ENCODE results near the gene AQP7.

- TF ChIP-seq, protein P1, sequence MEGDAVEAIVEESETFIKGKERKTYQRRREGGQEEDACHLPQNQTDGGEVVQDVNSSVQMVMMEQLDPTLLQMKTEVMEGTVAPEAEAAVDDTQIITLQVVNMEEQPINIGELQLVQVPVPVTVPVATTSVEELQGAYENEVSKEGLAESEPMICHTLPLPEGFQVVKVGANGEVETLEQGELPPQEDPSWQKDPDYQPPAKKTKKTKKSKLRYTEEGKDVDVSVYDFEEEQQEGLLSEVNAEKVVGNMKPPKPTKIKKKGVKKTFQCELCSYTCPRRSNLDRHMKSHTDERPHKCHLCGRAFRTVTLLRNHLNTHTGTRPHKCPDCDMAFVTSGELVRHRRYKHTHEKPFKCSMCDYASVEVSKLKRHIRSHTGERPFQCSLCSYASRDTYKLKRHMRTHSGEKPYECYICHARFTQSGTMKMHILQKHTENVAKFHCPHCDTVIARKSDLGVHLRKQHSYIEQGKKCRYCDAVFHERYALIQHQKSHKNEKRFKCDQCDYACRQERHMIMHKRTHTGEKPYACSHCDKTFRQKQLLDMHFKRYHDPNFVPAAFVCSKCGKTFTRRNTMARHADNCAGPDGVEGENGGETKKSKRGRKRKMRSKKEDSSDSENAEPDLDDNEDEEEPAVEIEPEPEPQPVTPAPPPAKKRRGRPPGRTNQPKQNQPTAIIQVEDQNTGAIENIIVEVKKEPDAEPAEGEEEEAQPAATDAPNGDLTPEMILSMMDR (IDR thresholded peaks at IDR 0.05 in 8 of 11, conservative IDR thresholded peaks at IDR 0.05 in 3 of 11): no peak
- TF ChIP-seq POLR2A (IDR thresholded peaks at IDR 0.05): no peak
These were observed 4.7 kb upstream of the AQP7 start for GRCh38 chr9:33407061-33407460.
